ENCODE data around the gene MACROH2A1. TPM values are rescaled to one million over a fixed set of nuclear protein-coding genes. Genes with fewer than 3 reads are reported as not detected.
A peak's percentile ranks its signal among the peaks of the same experiment; 100 is the strongest.

Gene MACROH2A1
- total RNA-seq, 1 experiment from 2014 or later = 236 TPM

DNA sequence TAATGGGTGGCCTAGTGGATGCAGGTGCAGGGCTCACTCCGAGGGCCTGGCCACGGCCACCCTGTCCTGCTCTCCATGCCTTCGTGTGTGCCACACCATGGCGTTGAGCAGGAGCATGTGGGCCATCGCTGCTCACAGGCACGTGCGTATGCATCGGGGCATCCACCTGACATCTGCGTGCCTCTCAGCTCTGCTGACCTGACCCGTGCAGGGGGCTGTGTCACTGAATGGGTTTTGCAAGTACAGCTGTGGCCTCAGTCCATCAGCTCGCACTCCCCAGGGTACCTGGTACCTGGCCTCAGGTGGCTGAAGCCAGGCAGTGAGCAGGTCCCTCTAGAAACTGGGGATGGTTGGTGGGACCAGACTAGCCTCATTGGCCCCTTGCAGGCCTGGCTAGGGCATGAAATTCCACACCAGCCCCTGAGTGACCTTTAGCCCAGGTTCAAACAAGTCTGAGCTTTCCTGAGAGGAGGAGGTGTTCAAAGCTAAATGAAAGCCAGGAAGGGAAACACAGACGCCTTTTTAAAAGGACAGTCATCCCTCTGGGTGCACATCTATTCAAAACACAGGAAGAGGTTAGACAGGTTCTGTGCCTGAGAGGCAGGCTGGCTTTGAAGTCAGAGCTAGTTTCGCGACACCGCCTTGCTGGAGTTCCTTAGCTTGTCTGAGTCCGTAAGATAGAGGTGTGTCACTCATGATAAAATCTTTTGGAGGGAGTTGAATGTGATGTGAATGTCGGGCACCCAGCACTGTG is 74.0 kb downstream of the MACROH2A1 start:
- Histone ChIP-seq H3K36me3 (ENCODE audit: control insufficient read depth, insufficient read depth, low read length) (no peaks in the 10 kb centered on the region), H3K4me3 (ENCODE audit: low read depth, low read length) (no peak overlapping the region), H3K4me1 (peaks cover 37% of the 10 kb centered on the region), H3K9me3 (no peaks in the 10 kb centered on the region), H3K27me3 (replicated peaks; ENCODE audit: control insufficient read depth, insufficient read depth, low read length) (no peaks in the 10 kb centered on the region)
- peak overlapping the region; percentile 43 for H3K27ac Mint-ChIP-seq (ENCODE audit: unreplicated experiment)
- no peaks in the 10 kb centered on the region for H3K27me3 Mint-ChIP-seq (ENCODE audit: insufficient read depth, unreplicated experiment)
- intact Hi-C loops (cut with micrococcal nuclease; ENCODE audit: unreplicated experiment) = loop anchor here (1.0 to 2.0 kb wide), 2 partner anchors 16 to 62 kb away; no protein-coding TSS in a partner anchor
- peak overlapping the region; percentile 7 for H3K4me3 Mint-ChIP-seq (ENCODE audit: unreplicated experiment)
- H3K9me3 Mint-ChIP-seq (ENCODE audit: unreplicated experiment) = no peaks in the 10 kb centered on the region
- ChIA-PET POLR2A (interaction anchor here (1.6 kb wide), 1 partner anchor 62 kb away, joined by 5 read pairs; no protein-coding TSS in a partner anchor), CTCF (interaction anchor here (0.7 to 1.4 kb wide), 3 partner anchors 17 to 315 kb away, joined by 3 to 5 read pairs (median 3); no protein-coding TSS in a partner anchor)
- peaks cover 34% of the 10 kb centered on the region for H3K4me1 Mint-ChIP-seq (ENCODE audit: low read depth, unreplicated experiment)
- DNase-seq = peak; percentile 75 to 81
- H3K36me3 Mint-ChIP-seq (ENCODE audit: insufficient read depth, unreplicated experiment) = peaks cover 30% of the 10 kb centered on the region
- TF ChIP-seq, protein P1, sequence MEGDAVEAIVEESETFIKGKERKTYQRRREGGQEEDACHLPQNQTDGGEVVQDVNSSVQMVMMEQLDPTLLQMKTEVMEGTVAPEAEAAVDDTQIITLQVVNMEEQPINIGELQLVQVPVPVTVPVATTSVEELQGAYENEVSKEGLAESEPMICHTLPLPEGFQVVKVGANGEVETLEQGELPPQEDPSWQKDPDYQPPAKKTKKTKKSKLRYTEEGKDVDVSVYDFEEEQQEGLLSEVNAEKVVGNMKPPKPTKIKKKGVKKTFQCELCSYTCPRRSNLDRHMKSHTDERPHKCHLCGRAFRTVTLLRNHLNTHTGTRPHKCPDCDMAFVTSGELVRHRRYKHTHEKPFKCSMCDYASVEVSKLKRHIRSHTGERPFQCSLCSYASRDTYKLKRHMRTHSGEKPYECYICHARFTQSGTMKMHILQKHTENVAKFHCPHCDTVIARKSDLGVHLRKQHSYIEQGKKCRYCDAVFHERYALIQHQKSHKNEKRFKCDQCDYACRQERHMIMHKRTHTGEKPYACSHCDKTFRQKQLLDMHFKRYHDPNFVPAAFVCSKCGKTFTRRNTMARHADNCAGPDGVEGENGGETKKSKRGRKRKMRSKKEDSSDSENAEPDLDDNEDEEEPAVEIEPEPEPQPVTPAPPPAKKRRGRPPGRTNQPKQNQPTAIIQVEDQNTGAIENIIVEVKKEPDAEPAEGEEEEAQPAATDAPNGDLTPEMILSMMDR (IDR thresholded peaks at IDR 0.05; ENCODE audit: insufficient read depth in 1 of 2, low read depth in 1 of 2, low read length in 1 of 2, severe bottlenecking in 1 of 2, unreplicated experiment in 1 of 2) = no peak
- no TSS peak for BruUV-seq (replicated peaks)

DNA sequence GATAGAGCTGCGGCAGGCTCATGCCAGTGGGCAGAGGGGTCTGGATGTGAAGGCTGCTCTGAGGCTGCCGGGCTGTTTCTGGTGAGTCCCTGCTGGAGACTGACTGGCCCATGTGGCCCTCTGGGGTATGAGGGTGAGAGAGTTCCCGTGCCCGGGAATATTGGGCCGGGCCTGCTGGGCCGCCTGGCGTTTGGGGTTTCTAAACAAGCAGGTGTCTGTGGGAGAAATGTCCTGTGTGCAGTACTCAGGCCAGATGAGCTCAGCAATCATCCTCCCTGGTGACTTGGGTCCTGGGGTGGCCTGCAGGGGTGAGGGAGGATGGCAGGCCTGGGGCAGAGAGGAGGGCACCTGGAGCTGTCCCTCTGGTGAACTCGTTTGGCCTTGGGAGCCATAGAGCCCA is 74.9 kb downstream of the MACROH2A1 start:
- H3K27me3 ChIP-seq (replicated peaks; ENCODE audit: control insufficient read depth, insufficient read depth, low read length) = no peaks in the 10 kb centered on the region
- no TSS peak for BruUV-seq (replicated peaks)
- no peak overlapping the region for H3K27ac Mint-ChIP-seq (ENCODE audit: unreplicated experiment)
- no peak overlapping the region for H3K4me3 ChIP-seq (ENCODE audit: low read depth, low read length)
- no peaks in the 10 kb centered on the region for H3K27me3 Mint-ChIP-seq (ENCODE audit: insufficient read depth, unreplicated experiment)
- H3K4me1 Mint-ChIP-seq (ENCODE audit: low read depth, unreplicated experiment) = peaks cover 25% of the 10 kb centered on the region
- no peak for DNase-seq
- H3K36me3 ChIP-seq (ENCODE audit: control insufficient read depth, insufficient read depth, low read length) = no peaks in the 10 kb centered on the region
- H3K4me1 ChIP-seq = peaks cover 27% of the 10 kb centered on the region
- TF ChIP-seq, protein P1 (IDR thresholded peaks at IDR 0.05; ENCODE audit: insufficient read depth in 1 of 2, low read depth in 1 of 2, low read length in 1 of 2, severe bottlenecking in 1 of 2, unreplicated experiment in 1 of 2) = no peak
- no peaks in the 10 kb centered on the region for H3K9me3 Mint-ChIP-seq (ENCODE audit: unreplicated experiment)
- POLR2A ChIA-PET = interaction anchor here (1.6 kb wide), 1 partner anchor 61 kb away, joined by 5 read pairs; no protein-coding TSS in a partner anchor
- no peaks in the 10 kb centered on the region for H3K9me3 ChIP-seq
- H3K4me3 Mint-ChIP-seq (ENCODE audit: unreplicated experiment) = no peak overlapping the region
- CTCF ChIA-PET = no interaction called here
- peaks cover 21% of the 10 kb centered on the region for H3K36me3 Mint-ChIP-seq (ENCODE audit: insufficient read depth, unreplicated experiment)
- intact Hi-C loops (cut with micrococcal nuclease; ENCODE audit: unreplicated experiment) = loop anchor here (2.0 kb wide), 1 partner anchor 61 kb away; no protein-coding TSS in a partner anchor

DNA sequence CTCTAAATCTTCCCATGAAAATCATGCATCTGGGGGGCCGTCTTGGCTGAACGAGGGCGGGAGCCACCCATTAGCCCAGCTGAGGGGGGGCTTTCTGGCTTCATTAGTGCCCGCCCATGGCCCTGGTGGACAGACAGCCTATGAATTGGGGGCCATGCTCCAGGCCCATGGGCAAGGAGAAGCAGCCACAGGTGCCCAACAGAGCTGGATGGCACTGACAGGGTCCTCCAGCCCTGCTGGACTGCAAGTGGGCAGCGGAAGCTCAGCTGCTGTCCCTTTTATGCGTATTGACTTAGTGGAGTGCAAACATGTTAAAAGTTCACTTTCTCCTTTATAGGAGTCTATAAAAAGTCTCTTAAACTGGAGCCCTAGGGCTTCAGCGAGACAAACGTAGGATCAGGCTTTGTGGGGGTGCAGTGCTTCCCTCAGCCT is 75.3 kb downstream of the MACROH2A1 start:
- H3K4me1 Mint-ChIP-seq (ENCODE audit: low read depth, unreplicated experiment) = peaks cover 24% of the 10 kb centered on the region
- TF ChIP-seq, protein P1 (IDR thresholded peaks at IDR 0.05; ENCODE audit: insufficient read depth in 1 of 2, low read depth in 1 of 2, low read length in 1 of 2, severe bottlenecking in 1 of 2, unreplicated experiment in 1 of 2) = no peak
- H3K27ac Mint-ChIP-seq (ENCODE audit: unreplicated experiment) = no peak overlapping the region
- Histone ChIP-seq H3K27me3 (replicated peaks; ENCODE audit: control insufficient read depth, insufficient read depth, low read length) (no peaks in the 10 kb centered on the region), H3K4me3 (ENCODE audit: low read depth, low read length) (no peak overlapping the region), H3K9me3 (no peaks in the 10 kb centered on the region), H3K36me3 (ENCODE audit: control insufficient read depth, insufficient read depth, low read length) (no peaks in the 10 kb centered on the region), H3K4me1 (peaks cover 27% of the 10 kb centered on the region)
- BruUV-seq (replicated peaks) = no TSS peak
- H3K4me3 Mint-ChIP-seq (ENCODE audit: unreplicated experiment) = no peak overlapping the region
- peak in 1 of 2 experiments; percentile 32 for DNase-seq
- no peaks in the 10 kb centered on the region for H3K27me3 Mint-ChIP-seq (ENCODE audit: insufficient read depth, unreplicated experiment)
- POLR2A ChIA-PET = interaction anchor here (0.5 kb wide), 1 partner anchor 44 kb away, joined by 3 read pairs; no protein-coding TSS in a partner anchor
- intact Hi-C loops (cut with micrococcal nuclease; ENCODE audit: unreplicated experiment) = loop anchor here (2.0 kb wide), 1 partner anchor 61 kb away; no protein-coding TSS in a partner anchor
- no peaks in the 10 kb centered on the region for H3K9me3 Mint-ChIP-seq (ENCODE audit: unreplicated experiment)
- H3K36me3 Mint-ChIP-seq (ENCODE audit: insufficient read depth, unreplicated experiment) = peaks cover 20% of the 10 kb centered on the region
- CTCF ChIA-PET = no interaction called here

Data from Caco-2 (cell line).